Parathyroid adenoma (tissue), 2 donors: Measurements from ENCODE around the gene TAF5L.

Source experiments
- H2AFZ ChIP-seq: fragments of 300-600 bp; sonication (generic); one replicate; pipeline ENCODE4 v1.7.0; 2017; ENCODE audit warnings: antibody characterized with exemption, mild to moderate bottlenecking
- H3K27ac ChIP-seq: fragments of 300-600 bp; sonication (generic); one replicate; pipeline ENCODE4 v1.7.0; 2017
- H3K27me3 ChIP-seq: fragments of 300-600 bp; sonication (generic); one replicate; pipeline ENCODE4 v1.7.0; 2017; ENCODE audit warnings: low read length; ENCODE audit not compliant: control insufficient read depth, insufficient read depth
- H3K36me3 ChIP-seq: fragments of 300-600 bp; sonication (generic); one replicate; pipeline ENCODE4 v1.7.0; 2017; ENCODE audit warnings: low read length; ENCODE audit not compliant: control insufficient read depth, insufficient read depth
- H3K4me1 ChIP-seq: fragments of 300-600 bp; sonication (generic); one replicate; pipeline ENCODE4 v1.7.0; 2017; ENCODE audit warnings: control low read depth
- H3K4me2 ChIP-seq: fragments of 300-600 bp; sonication (generic); one replicate; pipeline ENCODE4 v1.7.0; 2017; ENCODE audit warnings: low read length
- H3K4me3 ChIP-seq: fragments of 300-600 bp; sonication (generic); one replicate; pipeline ENCODE4 v1.7.0; 2017; ENCODE audit warnings: low read depth, low read length
- H3K79me2 ChIP-seq: fragments of 300-600 bp; sonication (generic); one replicate; pipeline ENCODE4 v1.7.0; 2017; ENCODE audit warnings: control low read depth
- H3K9ac ChIP-seq: fragments of 300-600 bp; sonication (generic); one replicate; pipeline ENCODE4 v1.7.0; 2017; ENCODE audit warnings: mild to moderate bottlenecking
- H3K9me3 ChIP-seq: fragments of 300-600 bp; sonication (generic); one replicate; pipeline ENCODE4 v1.7.0; 2017; ENCODE audit warnings: low read length; ENCODE audit not compliant: control insufficient read depth
- CTCF ChIP-seq: fragments of 300-600 bp; sonication (generic); IDR thresholded peaks from one replicate; pipeline ENCODE4 v1.7.0; 2017; ENCODE audit warnings: antibody characterized with exemption, mild to moderate bottlenecking
- donor health status: primary hyperparathyroidism.

TAF5L gene

GRCh38 chr1:229643996-229644745 is 18.2 kb upstream of the TAF5L start:
- H3K4me1 ChIP-seq, result no peaks in the 10 kb centered on the region
- no peak for TF ChIP-seq CTCF
- no peaks in the 10 kb centered on the region for H3K79me2 ChIP-seq
- no peaks in the 10 kb centered on the region for H3K9me3 ChIP-seq
- H3K9ac ChIP-seq, result no peak overlapping the region
- no peak overlapping the region for H3K27ac ChIP-seq
- H3K36me3 ChIP-seq, result no peaks in the 10 kb centered on the region
- H3K27me3 ChIP-seq, result no peaks in the 10 kb centered on the region
- no peak overlapping the region for H3K4me3 ChIP-seq
- no peak overlapping the region for H2AFZ ChIP-seq
- H3K4me2 ChIP-seq, result no peak overlapping the region

- no peak overlapping the region for H2AFZ ChIP-seq
- no peak overlapping the region for H3K4me2 ChIP-seq
- no peaks in the 10 kb centered on the region for H3K79me2 ChIP-seq
- no peak overlapping the region for H3K4me3 ChIP-seq
- H3K27ac ChIP-seq, result no peak overlapping the region
- no peak overlapping the region for H3K9ac ChIP-seq
- no peaks in the 10 kb centered on the region for H3K36me3 ChIP-seq
- H3K9me3 ChIP-seq, result no peaks in the 10 kb centered on the region
- no peaks in the 10 kb centered on the region for H3K27me3 ChIP-seq
- H3K4me1 ChIP-seq, result no peaks in the 10 kb centered on the region
- TF ChIP-seq CTCF, result no peak
Observed at GRCh38 chr1:229642970-229643369, 17.0 kb upstream of the TAF5L start.

- Histone ChIP-seq H2AFZ (no peak overlapping the region), H3K9me3 (no peaks in the 10 kb centered on the region), H3K4me2 (no peak overlapping the region), H3K27ac (no peak overlapping the region), H3K4me1 (no peaks in the 10 kb centered on the region), H3K4me3 (no peak overlapping the region), H3K9ac (no peak overlapping the region), H3K36me3 (no peaks in the 10 kb centered on the region), H3K79me2 (no peaks in the 10 kb centered on the region), H3K27me3 (no peaks in the 10 kb centered on the region)
- no peak for TF ChIP-seq CTCF
Observed at GRCh38 chr1:229642376-229642775, 16.5 kb upstream of the TAF5L start.

GRCh38 chr1:229641306-229641705 is 15.4 kb upstream of the TAF5L start:
- Histone ChIP-seq H2AFZ (no peak overlapping the region), H3K27me3 (no peaks in the 10 kb centered on the region), H3K9me3 (no peaks in the 10 kb centered on the region), H3K79me2 (no peaks in the 10 kb centered on the region), H3K36me3 (no peaks in the 10 kb centered on the region), H3K27ac (no peak overlapping the region), H3K4me1 (no peaks in the 10 kb centered on the region), H3K9ac (no peak overlapping the region), H3K4me3 (no peak overlapping the region), H3K4me2 (no peak overlapping the region)
- TF ChIP-seq CTCF, result no peak

GRCh38 chr1:229640455-229640854 is 14.5 kb upstream of the TAF5L start:
- Histone ChIP-seq H3K4me3 (no peak overlapping the region), H3K27me3 (no peaks in the 10 kb centered on the region), H3K4me2 (no peak overlapping the region), H3K79me2 (no peaks in the 10 kb centered on the region), H3K36me3 (no peaks in the 10 kb centered on the region), H3K27ac (no peak overlapping the region), H3K9me3 (no peaks in the 10 kb centered on the region), H3K4me1 (no peaks in the 10 kb centered on the region), H2AFZ (no peak overlapping the region), H3K9ac (no peak overlapping the region)
- no peak for TF ChIP-seq CTCF
